WTC11 (cell line): ENCODE measurements around the gene INSC.

Source experiments
- CREM ChIP-seq: sonication (generic); formaldehyde crosslinking; IDR thresholded peaks from 2 replicates; pipeline ENCODE4 v1.8.1; 2022; ENCODE audit warnings: mild to moderate bottlenecking, missing genetic modification reagents, moderate library complexity
- CTCF ChIP-seq: fragments of 200-600 bp; IDR thresholded peaks from 2 replicates; pipeline ENCODE4 v1.8.0; 2022; ENCODE audit warnings: antibody characterized with exemption
- ETV6 ChIP-seq: sonication (generic); formaldehyde crosslinking; IDR thresholded peaks from 2 replicates; pipeline ENCODE4 v1.8.1; 2022; ENCODE audit warnings: mild to moderate bottlenecking, missing genetic modification reagents
- FOXJ3 ChIP-seq: sonication (generic); formaldehyde crosslinking; IDR thresholded peaks from 2 replicates; pipeline ENCODE4 v1.9.0; 2021; ENCODE audit warnings: missing genetic modification reagents, mild to moderate bottlenecking, borderline replicate concordance
- HMGA2 ChIP-seq: fragments of 250-450 bp; sonication (Bioruptor Pico); IDR thresholded peaks from 2 replicates; pipeline ENCODE4 v1.4.0; 2021; ENCODE audit warnings: mild to moderate bottlenecking, moderate library complexity
- JUN ChIP-seq: sonication (generic); formaldehyde crosslinking; IDR thresholded peaks from 2 replicates; pipeline ENCODE4 v1.8.0; 2023; ENCODE audit warnings: mild to moderate bottlenecking, missing genetic modification reagents
- NR2C2 ChIP-seq: sonication (generic); formaldehyde crosslinking; IDR thresholded peaks from 2 replicates; pipeline ENCODE4 v1.8.0; 2022; ENCODE audit warnings: mild to moderate bottlenecking, missing genetic modification reagents
- NR3C1 ChIP-seq: sonication (generic); formaldehyde crosslinking; conservative IDR thresholded peaks from 2 replicates; pipeline ENCODE4 v1.8.1; 2023; ENCODE audit warnings: low read depth, mild to moderate bottlenecking, missing genetic modification reagents
- RELA ChIP-seq: sonication (generic); formaldehyde crosslinking; IDR thresholded peaks from 2 replicates; pipeline ENCODE4 v1.8.1; 2022; ENCODE audit warnings: missing genetic modification reagents, mild to moderate bottlenecking, borderline replicate concordance
- SMAD4 ChIP-seq: sonication (generic); formaldehyde crosslinking; IDR thresholded peaks from 2 replicates; pipeline ENCODE4 v1.8.0; 2022; ENCODE audit warnings: mild to moderate bottlenecking, missing genetic modification reagents
- ZNF121 ChIP-seq: sonication (generic); formaldehyde crosslinking; IDR thresholded peaks from 2 replicates; pipeline ENCODE4 v1.8.0; 2023; ENCODE audit warnings: missing genetic modification reagents
- TF ChIP-seq, protein P1 (sequence below): sonication (generic); formaldehyde crosslinking; IDR thresholded peaks from 2 replicates; pipeline ENCODE4 v1.8.0; 2022; ENCODE audit warnings: mild to moderate bottlenecking, missing genetic modification reagents
- TF ChIP-seq, protein P2 (sequence below): sonication (generic); formaldehyde crosslinking; conservative IDR thresholded peaks from 2 replicates; pipeline ENCODE4 v1.8.1; 2022; ENCODE audit warnings: mild to moderate bottlenecking, missing genetic modification reagents
- TF ChIP-seq, protein P3 (sequence below): sonication (generic); formaldehyde crosslinking; IDR thresholded peaks from 2 replicates; pipeline ENCODE4 v1.8.1; 2023; ENCODE audit warnings: mild to moderate bottlenecking, missing genetic modification reagents, moderate library complexity

DNA sequence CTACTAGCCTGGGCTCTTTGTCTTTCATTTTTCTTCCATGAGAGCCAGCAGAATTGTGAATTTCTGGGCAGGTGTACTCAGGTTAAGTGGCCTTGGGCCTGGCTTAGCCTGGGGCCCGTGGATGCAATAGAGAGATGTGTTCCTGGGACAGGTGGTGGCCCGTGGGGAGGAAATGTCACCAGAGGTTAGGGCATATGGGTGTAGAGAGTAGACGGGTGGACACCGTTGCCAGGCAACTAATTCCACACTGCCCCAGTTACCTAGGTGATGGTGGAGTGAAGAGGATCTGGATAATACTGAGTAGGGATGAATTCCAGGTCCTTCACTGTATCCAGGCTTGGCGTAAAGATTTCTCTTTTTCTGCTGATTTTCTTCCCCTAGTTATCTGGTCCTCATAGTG is 175.0 kb downstream of the INSC start:
- no peak for TF ChIP-seq NR3C1
- no peak for TF ChIP-seq NR2C2 (CRISPR knock-in tag)
- no peak for TF ChIP-seq CTCF
- TF ChIP-seq, protein P1, sequence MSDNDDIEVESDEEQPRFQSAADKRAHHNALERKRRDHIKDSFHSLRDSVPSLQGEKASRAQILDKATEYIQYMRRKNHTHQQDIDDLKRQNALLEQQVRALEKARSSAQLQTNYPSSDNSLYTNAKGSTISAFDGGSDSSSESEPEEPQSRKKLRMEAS, result no peak
- no peak for TF ChIP-seq FOXJ3
- TF ChIP-seq, protein P2, sequence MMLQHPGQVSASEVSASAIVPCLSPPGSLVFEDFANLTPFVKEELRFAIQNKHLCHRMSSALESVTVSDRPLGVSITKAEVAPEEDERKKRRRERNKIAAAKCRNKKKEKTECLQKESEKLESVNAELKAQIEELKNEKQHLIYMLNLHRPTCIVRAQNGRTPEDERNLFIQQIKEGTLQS (CRISPR knock-in tag), result no peak
- TF ChIP-seq, protein P3, sequence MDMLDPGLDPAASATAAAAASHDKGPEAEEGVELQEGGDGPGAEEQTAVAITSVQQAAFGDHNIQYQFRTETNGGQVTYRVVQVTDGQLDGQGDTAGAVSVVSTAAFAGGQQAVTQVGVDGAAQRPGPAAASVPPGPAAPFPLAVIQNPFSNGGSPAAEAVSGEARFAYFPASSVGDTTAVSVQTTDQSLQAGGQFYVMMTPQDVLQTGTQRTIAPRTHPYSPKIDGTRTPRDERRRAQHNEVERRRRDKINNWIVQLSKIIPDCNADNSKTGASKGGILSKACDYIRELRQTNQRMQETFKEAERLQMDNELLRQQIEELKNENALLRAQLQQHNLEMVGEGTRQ, result no peak
- no peak for TF ChIP-seq RELA (CRISPR knock-in tag)
- no peak for TF ChIP-seq JUN (CRISPR knock-in tag)
- TF ChIP-seq ZNF121 (CRISPR knock-in tag), result no peak
- TF ChIP-seq CREM (CRISPR knock-in tag), result no peak
- TF ChIP-seq ETV6 (CRISPR knock-in tag), result no peak
- no peak for TF ChIP-seq HMGA2 (CRISPR knock-in tag)
- TF ChIP-seq SMAD4 (CRISPR knock-in tag), result no peak
